Stimulated activated CD8-positive, alpha-beta memory T cell treated with anti-CD3 and anti-CD28 coated beads, Interleukin-15, amount 100 ng/mL, for 1 hour (primary cell): ENCODE results near the gene PAX5.

Experiments
- DNase-seq: peaks from one replicate; pipeline ENCODE4 v3.0.0-alpha.2; 2020; ENCODE audit warnings: low read depth

Gene PAX5

DNA sequence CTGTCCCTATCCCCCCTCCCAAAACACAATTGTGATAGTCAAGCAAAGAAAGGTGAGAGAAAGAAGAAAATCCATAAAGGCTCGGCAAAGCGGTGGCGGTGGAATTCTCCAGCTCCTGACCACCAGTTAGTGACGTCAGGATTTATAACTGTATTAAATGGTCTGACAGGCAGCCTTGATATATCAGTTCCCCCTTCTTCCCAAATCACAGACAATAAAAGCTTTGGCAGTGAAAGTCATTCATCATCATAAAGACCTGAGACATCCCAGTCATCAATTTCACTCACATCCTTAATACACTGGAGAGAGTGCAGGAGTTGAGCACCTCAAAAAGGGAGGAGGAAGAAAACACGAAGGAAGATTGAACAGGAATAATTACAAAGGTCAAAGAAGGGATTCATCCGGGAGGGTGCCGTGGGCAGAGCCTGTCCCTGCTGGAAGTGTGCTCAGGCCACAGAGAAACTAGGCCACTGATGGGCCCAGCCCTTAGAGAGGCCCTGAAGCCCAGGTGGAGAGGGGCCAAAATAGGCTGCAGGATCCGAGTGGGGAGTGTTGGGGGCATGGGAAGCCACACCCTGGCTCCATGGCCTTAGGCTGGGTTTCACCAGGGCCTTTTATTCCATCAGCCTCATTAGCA lies 131.9 kb downstream of the PAX5 start:
- DNase-seq = no peak

DNA sequence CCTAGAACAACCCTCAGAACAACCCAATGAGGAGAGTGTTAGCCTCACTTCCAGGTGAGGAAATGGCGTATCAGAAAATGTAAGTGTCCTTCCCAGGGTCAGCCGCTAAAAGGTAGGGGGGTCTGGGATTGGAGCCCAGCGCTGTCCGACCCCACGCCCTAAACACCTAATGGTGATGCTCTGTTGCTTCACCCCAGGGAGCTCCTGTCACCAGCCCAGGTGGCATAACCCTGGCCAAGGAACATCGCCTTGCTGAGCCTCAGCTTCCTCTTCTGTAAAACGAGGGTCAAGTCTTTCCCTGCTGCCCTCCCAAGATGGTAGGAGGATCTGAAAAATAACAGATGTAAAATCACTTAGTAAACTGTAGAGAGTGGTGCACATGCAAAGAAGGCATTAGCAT lies 132.5 kb downstream of the PAX5 start:
- DNase-seq = no peak

DNA sequence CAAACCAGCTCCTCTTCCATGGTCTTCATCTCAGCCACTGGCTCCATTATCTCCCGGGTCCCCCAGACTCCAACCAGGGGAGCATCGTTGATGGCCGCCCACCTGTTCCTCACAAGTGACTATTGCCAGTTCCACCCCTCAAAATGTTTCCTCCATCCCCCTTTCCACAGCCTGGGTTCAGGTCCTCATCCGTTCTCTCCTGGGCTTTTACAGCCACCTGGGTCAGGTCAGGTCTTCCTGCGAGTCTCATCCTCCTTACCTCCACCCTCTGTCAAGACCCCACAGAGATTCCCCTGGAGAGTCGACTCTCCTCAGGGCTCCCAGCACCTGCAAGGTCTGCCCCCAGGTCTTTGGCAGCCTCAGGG lies 133.2 kb downstream of the PAX5 start:
- DNase-seq = no peak

DNA sequence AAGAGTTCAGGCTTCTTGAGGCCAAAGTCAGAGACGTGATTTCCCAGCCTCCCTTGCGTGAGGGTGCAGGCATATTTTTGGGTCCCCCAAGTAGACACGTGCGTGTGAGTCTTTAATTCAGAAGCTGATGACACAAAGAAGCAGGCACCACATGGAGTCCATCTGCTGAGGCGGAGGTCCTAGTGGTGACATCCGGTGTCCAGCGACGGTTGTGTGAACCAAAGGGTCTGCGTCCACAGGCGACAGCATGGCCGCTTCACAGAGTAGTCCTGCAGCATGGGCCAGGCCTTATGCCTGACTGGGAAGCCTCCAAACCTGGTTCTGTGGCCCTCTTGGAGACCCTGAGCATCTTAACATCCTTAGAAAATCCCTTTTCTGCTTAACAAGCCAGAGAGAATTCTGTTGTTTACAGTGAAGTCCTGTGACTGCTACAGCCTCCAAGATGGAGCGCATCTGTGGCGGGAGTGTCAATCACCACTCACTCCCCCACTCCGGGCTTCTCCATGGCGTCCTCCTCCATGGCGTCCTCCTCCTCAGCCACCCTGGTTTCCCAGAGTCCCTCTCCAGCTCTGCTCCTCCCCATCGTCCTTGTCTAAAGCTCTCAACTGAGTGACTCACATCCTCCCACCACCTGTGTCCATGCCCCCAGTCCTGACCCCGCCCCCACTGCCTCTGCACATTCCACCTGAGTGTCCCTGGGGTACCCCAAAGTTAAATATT lies 133.8 kb downstream of the PAX5 start:
- DNase-seq = no peak

DNA sequence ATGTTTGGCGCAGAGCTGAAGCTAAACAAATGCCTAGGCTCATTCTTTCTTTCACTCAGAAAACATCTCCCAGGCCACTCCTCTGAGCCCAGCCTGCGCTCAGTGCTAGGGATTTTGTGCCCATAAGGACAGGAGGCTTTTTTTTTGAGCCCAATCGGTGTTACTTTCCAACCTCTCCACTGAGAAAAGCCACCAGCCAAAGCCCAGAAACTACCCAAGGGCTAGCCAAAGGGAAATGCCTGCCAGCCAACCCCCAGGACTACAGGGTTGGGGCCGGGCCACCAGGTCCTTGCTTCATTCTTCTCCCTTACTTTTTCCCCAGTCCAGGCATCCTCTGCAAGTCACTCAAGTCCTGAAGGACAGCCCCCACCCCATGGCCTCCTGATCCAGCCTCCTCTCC lies 134.7 kb downstream of the PAX5 start:
- no peak for DNase-seq

DNA sequence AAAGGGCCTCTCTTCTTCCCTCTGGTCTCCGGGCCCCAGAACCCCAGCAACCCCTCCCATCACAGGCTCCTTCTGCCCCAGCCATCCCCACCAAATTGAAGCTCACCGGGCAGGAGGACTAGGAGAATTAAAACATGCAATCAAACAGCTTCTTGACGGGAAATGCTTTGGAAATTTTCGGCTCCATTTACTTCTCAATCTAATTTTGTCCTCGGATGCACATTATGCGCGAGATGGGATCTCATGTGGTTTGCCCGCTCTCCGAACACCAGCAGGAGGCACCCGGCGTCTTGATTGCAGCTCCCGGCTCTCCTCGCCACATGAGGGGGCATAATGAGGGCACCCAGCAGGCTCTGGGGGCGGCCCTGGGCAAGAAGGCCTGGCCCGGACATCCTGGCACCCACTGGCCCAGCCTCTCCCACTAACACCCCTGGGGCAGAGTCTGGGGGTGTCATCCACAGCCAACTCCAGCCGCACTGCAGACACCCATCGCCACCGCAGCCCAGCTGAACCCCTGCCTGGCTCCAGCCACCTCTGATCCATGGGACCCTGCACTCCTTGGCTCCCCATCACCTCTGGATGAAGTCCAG lies 135.5 kb downstream of the PAX5 start:
- no peak for DNase-seq

DNA sequence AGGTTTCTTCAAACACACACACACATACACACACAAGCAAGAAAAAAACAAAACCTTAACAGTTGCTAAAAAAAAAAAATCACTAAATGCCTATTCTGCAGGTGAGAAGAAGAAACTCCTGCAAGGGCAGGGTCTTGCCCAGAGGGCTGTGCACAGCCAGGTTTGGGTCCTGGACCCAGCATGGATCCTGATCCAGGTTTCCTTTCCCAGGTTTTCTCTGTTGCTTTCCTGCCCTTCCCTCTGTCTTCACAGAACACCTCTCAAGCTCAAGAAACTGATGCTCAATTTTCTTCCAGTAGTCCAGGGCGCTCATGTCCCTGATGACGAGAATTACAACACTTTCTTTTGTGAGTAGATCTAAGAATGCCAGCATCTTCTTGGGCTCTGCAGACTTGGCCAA lies 136.6 kb downstream of the PAX5 start:
- DNase-seq = no peak

DNA sequence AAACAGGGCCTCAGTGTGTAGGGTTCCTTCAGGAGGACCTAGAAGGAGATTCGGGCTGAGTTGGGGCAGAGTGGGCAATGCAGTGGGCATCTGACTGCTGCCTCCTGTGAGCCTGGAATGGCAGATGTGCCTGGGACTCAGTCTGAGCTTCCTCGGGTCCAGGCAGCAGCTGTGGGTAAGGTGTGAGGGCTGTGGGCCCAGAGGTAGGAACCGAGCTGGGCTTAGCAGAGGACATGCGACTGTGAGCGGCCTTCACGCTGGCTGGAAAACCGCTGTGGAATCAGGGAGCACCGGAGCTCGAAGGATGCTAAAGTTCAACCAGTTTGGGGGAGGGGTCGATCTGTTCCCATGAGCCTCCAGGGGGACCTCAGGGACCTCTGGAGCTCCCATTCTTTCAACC lies 137.0 kb downstream of the PAX5 start:
- DNase-seq = no peak

DNA sequence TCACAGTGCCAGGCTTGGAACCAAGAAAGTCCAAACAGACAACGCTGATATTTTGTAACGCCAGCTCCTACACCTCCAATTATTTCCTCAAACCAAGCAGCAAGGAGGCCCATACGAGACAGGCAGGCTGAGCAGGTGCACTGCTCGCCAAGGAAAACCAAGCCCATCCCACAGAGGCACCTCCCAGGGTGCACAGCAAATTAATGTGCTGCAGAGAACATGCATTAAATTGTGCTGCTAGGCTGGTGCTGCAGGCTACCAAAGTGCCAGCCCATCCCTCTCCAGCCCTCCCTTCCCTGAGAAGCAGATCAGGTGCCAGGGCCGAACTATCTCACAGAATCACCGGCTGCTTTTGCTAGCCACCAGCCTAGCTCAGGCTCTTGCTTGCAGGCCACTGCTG lies 137.8 kb downstream of the PAX5 start:
- DNase-seq = no peak

DNA sequence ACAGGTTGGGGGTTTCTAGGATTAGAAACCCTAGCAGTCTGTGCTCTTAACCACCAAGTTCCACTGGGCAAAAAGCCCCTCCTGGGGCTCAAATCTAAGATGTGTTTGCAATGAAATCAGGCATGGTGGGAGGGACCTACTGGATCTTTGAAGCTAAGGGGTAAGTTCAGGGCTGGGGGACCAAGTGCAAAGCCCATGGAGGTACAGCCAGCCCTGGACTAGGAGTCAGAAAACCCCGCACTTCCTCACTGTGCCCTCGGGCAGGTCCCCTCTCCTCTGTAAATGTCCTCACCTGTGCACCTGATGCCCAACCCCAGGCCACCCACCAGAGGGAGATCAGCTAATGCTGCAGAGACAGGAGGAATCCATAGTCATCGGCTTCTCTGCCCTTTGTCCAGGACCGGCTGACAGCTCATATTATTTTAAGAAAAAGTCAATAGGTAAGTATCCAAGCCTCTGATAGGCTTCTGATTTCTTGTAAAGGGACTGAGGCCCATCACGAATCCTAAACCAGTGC lies 138.3 kb downstream of the PAX5 start:
- no peak for DNase-seq

DNA sequence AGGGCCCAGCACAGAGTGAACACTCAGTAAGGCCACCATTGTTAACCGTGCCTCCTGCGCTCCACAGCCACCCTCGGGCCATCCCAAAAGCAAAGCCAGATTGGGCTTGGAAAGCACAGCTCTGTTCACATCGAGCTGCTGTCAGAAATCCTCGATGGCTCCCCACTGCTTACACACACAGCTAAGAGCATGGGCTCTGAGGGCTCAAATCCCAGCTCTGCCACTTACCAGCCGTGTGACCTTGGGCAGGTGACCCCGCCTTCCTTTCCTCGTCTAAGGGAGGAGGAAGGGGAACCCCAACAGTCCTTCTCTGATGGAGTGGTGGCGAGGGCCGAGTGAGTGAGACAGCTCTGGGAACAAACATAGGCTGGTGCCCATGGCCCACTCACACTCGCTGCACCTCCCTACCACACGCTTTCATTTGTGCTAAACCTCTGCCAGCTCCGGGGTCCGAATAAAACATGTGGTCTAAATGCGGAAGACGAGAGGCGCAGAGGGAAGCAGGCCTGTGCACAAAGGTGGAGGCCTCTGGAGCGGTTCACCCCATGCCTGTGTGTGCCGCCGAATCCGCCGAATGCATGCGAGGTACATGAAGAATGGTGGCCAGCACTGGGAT lies 139.3 kb downstream of the PAX5 start:
- DNase-seq = no peak

DNA sequence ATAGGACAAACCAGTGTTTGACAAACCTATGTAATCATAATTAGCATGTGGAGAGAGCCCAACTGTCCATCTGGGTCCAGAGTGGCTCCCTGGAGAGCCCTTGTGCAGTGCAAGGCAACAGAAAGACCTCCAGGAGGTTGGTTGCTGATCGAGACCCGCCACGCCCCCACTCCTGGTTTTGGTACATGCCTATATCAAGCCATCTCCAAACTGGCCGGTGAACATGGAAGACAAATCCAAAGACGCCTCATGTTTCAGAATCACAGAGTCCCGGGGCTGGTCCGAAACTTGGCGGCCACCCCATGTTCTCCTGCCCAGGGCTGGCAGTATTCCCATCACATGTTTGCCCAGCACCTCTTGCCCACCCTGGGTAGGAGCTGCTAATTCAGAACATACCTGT lies 140.2 kb downstream of the PAX5 start:
- no peak for DNase-seq

DNA sequence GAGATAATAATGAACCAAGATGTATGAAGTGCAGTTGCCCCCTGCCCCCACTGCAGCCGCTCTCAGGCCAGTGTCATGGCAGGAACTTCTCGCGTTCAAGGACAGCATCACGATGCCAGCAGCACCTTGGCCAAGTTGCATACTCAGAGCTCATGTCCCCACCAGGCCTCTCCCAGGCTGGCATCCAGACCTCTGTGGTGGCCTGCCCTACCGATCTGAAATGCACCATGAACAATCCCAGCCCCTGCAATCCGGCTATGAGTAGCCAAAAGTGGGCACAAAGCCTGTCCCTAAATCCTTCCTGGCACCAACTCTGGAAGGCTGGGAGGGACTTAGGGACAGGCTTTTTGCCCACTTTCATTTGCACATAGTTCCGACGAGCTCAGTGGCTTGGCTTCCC lies 140.9 kb downstream of the PAX5 start:
- no peak for DNase-seq

DNA sequence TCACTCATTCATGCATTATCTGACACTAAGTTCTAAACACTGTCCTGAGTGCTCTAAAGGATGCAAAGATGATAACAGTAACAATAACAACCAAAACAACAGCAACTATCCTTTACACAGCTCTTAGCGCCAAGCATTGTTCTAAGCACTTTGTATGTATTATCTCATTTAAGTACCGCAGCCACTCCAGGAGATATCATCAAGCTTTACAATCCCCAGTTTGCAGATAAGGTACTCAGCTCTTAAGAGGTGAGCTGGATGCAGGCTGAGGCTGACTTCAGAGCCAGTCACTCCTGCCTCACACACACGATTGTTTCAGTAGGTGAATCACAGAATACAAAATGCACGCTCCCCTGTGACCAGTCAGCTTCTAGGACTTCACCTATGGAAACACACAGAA lies 141.8 kb downstream of the PAX5 start:
- no peak for DNase-seq

DNA sequence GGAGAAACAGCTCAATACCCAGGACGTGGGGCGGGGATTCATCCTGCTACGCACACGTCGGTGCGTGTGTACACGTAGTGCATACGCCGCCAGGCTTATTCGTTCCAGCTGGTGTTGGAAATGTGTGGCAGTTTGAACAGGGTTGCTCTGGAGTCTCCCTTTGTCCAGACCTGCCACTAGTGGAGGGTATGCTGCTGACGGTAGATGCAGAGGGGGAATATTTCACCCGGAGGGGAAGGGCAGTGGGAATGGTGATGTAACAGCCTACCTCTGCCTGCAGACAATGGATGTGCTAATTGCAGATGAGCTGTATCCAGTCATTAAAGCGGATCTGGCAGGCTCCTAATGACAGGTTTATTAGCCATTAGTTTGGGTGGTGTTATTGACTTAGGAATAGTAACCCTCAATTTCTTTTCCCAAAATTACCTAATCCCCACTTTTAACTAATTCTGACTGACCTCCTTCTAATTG lies 142.7 kb downstream of the PAX5 start:
- no peak for DNase-seq

DNA sequence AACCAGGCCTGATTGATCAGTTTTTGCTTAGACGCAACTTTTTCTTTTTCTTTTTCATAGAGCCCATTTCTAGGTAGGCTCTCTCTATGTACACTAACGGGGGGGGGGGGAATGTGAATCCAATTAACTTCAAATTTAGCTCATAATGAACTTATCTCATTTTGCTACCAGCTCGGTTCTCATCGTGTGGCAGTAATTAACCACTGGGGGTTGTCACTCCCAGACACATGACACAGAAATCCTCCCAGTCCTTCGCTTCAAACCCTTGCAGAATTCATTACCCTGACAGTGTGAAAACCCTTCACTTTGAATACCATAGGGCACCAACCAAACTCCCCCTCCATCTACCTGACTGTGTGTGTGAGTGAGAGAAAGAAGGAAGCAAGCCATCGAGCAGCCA lies 144.2 kb downstream of the PAX5 start:
- no peak for DNase-seq

DNA sequence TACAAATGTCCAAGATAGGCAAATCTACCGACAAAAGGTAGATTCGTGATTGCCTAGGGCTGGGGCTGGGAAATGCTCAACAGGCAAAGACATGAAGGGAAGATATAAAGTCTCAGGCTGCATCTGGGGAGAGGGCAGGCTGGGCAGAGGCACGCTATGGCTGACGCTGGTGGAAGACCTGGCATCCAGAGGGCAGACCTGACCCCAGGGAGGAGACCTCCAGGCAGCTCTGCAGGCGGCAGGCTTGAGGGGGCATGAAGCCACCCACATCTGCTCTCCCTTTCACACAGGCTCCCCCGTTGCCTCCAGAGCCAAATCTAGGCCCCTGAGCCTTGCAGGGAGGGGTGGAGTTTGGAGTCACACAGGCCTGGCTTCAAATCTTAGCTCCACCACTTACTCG lies 145.5 kb downstream of the PAX5 start:
- no peak for DNase-seq

DNA sequence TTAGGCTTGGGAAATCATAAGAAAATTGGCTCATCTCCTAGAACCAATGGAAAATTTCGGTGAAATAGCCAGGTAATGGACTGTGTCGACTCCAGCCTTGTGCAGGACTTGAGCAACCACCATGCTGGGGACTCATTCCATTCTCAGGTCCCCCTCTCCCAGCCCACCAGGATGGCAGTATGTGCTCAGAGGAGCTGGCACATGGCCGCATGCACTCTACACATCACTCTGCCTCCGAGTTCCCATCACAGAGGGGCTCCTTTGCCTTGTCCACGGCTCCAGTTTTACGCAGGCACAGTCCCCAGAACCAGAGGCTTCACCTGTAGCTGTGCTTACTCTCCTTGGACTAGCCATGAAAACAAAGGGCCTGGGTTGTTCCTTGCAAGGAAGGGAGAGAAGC lies 149.3 kb downstream of the PAX5 start:
- DNase-seq = no peak

DNA sequence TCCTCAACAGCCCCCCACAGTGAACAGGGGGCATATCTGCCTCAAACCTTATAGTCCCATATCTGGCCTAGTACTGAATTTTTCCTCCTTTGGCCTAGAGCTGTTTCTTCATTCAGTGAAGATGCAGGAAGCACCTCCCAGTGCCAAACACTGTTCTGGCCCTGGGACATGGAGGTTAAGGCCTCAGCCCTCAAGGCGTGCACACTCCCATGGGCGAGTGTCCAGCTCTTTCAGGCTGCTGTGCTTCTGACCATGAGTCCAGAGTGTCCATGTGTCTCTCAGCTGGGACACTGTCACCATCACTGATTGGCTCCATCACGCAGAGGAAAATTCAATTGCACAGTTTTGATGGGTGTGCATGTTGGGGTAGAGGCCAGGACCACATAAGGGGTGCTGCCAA lies 151.5 kb downstream of the PAX5 start:
- no peak for DNase-seq

DNA sequence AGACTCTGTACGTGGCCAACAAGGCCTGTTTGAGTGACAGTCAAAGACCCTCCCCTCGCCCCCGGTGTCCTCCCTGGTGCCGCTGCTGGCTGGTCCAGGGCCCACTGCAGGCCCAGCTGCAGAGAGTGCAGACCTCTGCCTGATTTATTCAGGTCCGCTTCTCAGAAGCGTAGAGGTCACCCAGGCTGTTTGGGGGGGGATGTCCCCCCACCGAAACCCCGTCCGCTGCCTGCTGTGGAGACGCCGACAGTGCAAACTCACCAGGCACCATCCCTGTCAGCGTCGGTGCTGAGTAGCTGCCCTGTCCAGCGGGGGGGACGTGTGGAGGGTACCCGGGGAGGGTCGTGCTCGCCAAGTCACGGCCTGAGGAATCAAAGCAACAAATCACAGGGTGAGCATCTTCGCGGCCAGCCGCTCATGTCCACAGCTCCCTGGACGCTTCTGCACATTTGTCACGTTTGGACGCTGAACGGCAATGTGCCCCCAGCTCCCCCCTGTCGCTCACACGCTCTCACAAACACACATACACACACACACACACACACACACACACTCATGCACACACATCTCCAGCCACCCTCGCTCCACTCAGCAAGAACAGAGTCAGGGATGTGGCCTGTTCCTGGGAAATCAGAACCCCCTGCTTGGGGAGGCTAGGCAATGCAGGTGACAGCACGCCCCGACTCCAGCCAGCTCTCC lies 152.2 kb downstream of the PAX5 start:
- DNase-seq = no peak

DNA sequence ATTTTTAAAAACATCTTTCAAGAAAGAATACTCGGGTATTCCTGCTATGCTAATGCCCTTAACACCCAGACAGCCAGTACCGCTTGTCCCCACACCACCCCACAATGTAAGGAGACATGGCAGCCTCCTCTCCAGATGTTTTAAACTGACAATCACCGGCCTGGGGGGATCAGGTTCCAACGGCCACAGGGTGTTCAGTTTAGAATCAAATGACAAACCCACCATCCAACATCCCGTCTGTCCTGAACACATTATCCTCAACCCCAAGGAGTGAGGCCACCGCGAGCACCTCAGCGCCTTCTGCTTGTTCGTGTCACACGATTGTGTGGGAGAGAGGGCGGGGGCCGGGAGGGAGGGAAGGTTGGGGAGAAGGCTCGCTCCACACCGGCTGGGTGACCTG lies 152.8 kb downstream of the PAX5 start:
- DNase-seq = no peak

DNA sequence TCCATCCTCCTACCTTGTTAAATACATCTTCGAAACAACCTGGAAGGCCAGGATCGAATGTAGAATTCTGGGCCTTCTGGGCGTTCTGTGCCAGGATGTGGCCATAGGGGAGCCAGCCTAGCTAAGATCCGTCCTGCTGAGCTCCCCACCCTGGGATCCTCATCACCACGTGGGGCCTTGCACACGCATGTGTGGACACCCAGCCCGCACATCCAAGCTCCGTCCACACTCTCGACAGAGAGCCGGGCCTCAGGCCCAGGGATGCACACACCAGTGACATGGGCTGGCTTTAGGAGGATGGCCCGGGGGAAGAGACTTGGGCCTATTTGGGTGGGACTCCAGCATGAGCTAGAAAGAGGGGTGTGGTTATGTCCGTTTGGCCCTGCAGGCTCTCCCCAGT lies 154.0 kb downstream of the PAX5 start:
- no peak for DNase-seq
